DND-41 (cell line): Measurements from ENCODE around the gene GATA2.

ENCODE experiments used
- EZH2 ChIP-seq: IDR thresholded peaks from 3 replicates; pipeline ENCODE4 v1.6.1; 2012; ENCODE audit warnings: borderline replicate concordance, low read depth, mild to moderate bottlenecking, moderate library complexity, low read length, inconsistent platforms; ENCODE audit not compliant: severe bottlenecking
- TF ChIP-seq, protein P1 (sequence below): IDR thresholded peaks from 2 replicates; pipeline ENCODE4 v1.5.1; 2012; ENCODE audit warnings: borderline replicate concordance, low read length, moderate library complexity, mild to moderate bottlenecking; ENCODE audit not compliant: poor library complexity, severe bottlenecking; ENCODE audit errors: extremely low read depth

DNA sequence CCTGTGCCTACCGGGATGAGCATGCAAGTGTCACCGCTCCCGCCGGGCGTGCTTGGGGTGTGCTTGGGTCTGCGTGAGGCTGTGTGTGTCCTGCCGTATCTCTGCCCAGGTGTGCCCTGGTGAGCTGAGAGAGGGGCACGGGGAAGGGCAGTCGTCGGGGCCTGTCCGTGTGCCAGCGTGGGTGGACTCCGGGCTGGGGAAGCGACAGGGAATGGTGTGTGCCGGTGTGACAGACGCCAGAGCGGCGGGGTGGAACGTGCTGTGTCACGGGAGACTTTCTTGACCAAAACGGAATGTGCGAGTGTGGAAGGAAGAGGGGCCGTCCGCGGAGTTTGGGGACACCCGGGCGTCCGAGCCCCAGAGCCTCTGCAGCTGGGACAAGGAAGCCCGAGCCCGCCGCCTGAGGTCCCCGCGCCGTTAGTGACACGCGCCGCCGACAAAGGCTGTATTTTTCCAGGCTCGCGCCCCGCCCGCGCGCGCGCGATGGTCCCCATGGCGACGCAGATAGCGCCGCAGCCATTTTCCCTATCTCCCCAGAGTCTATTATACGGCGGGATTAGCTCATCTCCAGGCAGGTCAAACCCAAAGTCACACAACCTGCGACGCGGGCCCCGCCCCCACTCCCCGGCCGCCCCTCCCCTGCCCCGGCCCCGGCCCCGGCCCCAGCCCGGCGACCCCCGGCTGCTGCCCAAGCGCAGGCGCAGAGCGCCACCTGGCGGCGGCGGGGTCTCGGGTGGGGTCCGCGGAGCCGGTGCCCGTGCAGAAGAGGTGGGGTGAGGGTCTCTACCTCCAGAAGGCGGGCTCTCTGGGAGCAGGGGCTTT, 4.5 kb upstream of the GATA2 start:
- TF ChIP-seq, protein P1, sequence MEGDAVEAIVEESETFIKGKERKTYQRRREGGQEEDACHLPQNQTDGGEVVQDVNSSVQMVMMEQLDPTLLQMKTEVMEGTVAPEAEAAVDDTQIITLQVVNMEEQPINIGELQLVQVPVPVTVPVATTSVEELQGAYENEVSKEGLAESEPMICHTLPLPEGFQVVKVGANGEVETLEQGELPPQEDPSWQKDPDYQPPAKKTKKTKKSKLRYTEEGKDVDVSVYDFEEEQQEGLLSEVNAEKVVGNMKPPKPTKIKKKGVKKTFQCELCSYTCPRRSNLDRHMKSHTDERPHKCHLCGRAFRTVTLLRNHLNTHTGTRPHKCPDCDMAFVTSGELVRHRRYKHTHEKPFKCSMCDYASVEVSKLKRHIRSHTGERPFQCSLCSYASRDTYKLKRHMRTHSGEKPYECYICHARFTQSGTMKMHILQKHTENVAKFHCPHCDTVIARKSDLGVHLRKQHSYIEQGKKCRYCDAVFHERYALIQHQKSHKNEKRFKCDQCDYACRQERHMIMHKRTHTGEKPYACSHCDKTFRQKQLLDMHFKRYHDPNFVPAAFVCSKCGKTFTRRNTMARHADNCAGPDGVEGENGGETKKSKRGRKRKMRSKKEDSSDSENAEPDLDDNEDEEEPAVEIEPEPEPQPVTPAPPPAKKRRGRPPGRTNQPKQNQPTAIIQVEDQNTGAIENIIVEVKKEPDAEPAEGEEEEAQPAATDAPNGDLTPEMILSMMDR, result peak; percentile 74
- no peak for TF ChIP-seq EZH2
